NCI-H1417 treated with DMSO at 0.1 percent for 48 hours (cell line): ENCODE results near the gene SHROOM3.

Experiments used
- DNase-seq: peaks from one replicate; lab custom pipeline; 2025; lab: John Stamatoyannopoulos, UW

SHROOM3 gene

GRCh38 chr4:76751612-76752343 is 316.7 kb downstream of the SHROOM3 start:
- no peak for DNase-seq

- no peak for DNase-seq
Observed at GRCh38 chr4:76752861-76753501, 318.0 kb downstream of the SHROOM3 start.

- DNase-seq: no peak
Observed at GRCh38 chr4:76753814-76754213, 318.8 kb downstream of the SHROOM3 start.

- no peak for DNase-seq
Observed at GRCh38 chr4:76754439-76754838, 319.4 kb downstream of the SHROOM3 start.

- DNase-seq: no peak
Observed at GRCh38 chr4:76755756-76756155, 320.7 kb downstream of the SHROOM3 start.

GRCh38 chr4:76756416-76756815 is 321.4 kb downstream of the SHROOM3 start:
- no peak for DNase-seq

GRCh38 chr4:76757418-76757939 is 322.4 kb downstream of the SHROOM3 start:
- DNase-seq: no peak

- DNase-seq: no peak
Observed at GRCh38 chr4:76758290-76758882, 323.4 kb downstream of the SHROOM3 start.

GRCh38 chr4:76758996-76759395 is 324.0 kb downstream of the SHROOM3 start:
- no peak for DNase-seq

GRCh38 chr4:76760193-76760592 is 325.2 kb downstream of the SHROOM3 start:
- DNase-seq: no peak

- no peak for DNase-seq
Observed at GRCh38 chr4:76762137-76763130, 327.4 kb downstream of the SHROOM3 start.

GRCh38 chr4:76764251-76764650 is 329.2 kb downstream of the SHROOM3 start:
- DNase-seq: no peak

GRCh38 chr4:76765473-76766183 is 330.6 kb downstream of the SHROOM3 start:
- no peak for DNase-seq

- no peak for DNase-seq
Observed at GRCh38 chr4:76767983-76768382, 333.0 kb downstream of the SHROOM3 start.

GRCh38 chr4:76772498-76773106 is 337.6 kb downstream of the SHROOM3 start:
- DNase-seq: no peak

GRCh38 chr4:76773766-76774165 is 338.7 kb downstream of the SHROOM3 start:
- no peak for DNase-seq

- DNase-seq: no peak
Observed at GRCh38 chr4:76779740-76780459, 344.9 kb downstream of the SHROOM3 start.

- no peak for DNase-seq
Observed at GRCh38 chr4:76780781-76781697, 346.0 kb downstream of the SHROOM3 start.
